ENCODE data around the gene RPS21. TPM values are rescaled to one million over a fixed set of nuclear protein-coding genes. Genes with fewer than 3 reads are reported as not detected.
A peak's percentile ranks its signal among the peaks of the same experiment; 100 is the strongest.

The RPS21 gene
- total and polyA plus RNA-seq, 2 of the 4 experiments (the other 2 are of a cell fraction): 2,710 to 4,298 TPM

DNA sequence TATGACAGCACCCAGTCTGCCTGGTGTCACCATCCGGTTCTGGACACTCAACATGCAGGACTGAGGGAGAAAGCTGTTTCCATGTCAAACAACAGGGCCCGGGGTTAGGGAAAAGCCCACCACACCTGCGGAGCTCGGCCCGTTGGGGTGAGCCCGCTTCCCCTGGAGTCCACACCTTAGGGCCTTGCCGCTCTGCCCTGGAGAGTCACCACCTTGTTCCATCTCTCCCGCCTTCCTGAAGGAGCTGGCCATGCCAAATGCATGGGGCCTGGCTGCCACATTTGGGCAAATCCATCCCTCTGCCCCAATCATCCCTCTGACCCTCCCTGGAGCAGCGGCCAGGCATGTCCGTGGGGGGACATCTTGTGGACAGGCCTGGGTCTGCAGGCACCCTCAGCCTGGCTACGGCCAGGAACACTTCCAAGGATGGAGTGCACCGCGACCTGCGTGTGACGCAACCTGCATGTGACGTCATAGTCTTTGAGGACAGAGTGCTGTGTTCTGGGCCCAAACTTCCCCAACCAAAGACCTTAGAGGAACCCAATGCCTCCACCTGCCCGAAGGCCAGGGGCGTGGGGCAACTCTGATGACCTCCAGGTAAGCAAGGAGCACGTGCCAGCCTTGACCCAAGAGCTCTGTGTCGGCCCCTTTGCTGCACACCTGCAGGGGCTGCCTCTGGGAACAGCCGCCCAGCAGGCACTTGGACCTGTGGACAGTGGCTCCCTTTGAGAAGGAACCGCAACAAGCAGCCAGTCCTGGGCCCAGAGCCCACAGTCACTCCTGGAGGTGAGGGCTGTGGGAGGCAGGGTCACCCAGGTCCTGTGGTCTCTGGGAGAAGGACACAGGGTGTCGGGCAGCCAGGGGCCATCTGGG is 18.4 kb downstream of the RPS21 start:
- POLR2A ChIA-PET (ENCODE audit: unreplicated experiment): no interaction called here
- intact Hi-C loops (cut with micrococcal nuclease): loop anchor here (1.0 kb wide), 1 partner anchor 103 kb away; the partner anchor contains the start of gene ADRM1
- no peak overlapping the region for H3K4me2 ChIP-seq (ENCODE audit: low read depth, low read length)
- TF ChIP-seq MAZ (IDR thresholded peaks at IDR 0.05; ENCODE audit: borderline replicate concordance, low read depth, low read length) (peak; percentile 54; the same call in 1 of the 2 replicates), RFX5 (IDR thresholded peaks at IDR 0.05; ENCODE audit: low read depth, low read length) (no peak), POLR2A (IDR thresholded peaks at IDR 0.05; ENCODE audit: low read depth, low read length) (no peak), SMC3 (IDR thresholded peaks at IDR 0.05; ENCODE audit: low read depth, low read length) (peak; percentile 60), BHLHE40 (IDR thresholded peaks at IDR 0.05; ENCODE audit: low read depth, low read length) (no peak), CHD1 (IDR thresholded peaks at IDR 0.05; ENCODE audit: low read depth, low read length) (no peak), RAD21 (IDR thresholded peaks at IDR 0.05; ENCODE audit: low read length) (peak; percentile 72), MAFK (IDR thresholded peaks at IDR 0.05; ENCODE audit: low read depth, low read length) (no peak), NFE2L2 (IDR thresholded peaks at IDR 0.05; ENCODE audit: low read depth, low read length) (no peak), FOS (IDR thresholded peaks at IDR 0.05; ENCODE audit: low read depth, low read length) (no peak), RCOR1 (IDR thresholded peaks at IDR 0.05; ENCODE audit: insufficient replicate concordance, low read length) (no peak), CEBPB (IDR thresholded peaks at IDR 0.05; ENCODE audit: low read depth, low read length) (peak; percentile 98)
- TF ChIP-seq, protein P1, sequence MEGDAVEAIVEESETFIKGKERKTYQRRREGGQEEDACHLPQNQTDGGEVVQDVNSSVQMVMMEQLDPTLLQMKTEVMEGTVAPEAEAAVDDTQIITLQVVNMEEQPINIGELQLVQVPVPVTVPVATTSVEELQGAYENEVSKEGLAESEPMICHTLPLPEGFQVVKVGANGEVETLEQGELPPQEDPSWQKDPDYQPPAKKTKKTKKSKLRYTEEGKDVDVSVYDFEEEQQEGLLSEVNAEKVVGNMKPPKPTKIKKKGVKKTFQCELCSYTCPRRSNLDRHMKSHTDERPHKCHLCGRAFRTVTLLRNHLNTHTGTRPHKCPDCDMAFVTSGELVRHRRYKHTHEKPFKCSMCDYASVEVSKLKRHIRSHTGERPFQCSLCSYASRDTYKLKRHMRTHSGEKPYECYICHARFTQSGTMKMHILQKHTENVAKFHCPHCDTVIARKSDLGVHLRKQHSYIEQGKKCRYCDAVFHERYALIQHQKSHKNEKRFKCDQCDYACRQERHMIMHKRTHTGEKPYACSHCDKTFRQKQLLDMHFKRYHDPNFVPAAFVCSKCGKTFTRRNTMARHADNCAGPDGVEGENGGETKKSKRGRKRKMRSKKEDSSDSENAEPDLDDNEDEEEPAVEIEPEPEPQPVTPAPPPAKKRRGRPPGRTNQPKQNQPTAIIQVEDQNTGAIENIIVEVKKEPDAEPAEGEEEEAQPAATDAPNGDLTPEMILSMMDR (conservative IDR thresholded peaks at IDR 0.05; ENCODE audit: low read depth, low read length): peak; percentile 70
- TF ChIP-seq, protein P2, sequence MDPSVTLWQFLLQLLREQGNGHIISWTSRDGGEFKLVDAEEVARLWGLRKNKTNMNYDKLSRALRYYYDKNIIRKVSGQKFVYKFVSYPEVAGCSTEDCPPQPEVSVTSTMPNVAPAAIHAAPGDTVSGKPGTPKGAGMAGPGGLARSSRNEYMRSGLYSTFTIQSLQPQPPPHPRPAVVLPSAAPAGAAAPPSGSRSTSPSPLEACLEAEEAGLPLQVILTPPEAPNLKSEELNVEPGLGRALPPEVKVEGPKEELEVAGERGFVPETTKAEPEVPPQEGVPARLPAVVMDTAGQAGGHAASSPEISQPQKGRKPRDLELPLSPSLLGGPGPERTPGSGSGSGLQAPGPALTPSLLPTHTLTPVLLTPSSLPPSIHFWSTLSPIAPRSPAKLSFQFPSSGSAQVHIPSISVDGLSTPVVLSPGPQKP (IDR thresholded peaks at IDR 0.05; ENCODE audit: borderline replicate concordance, low read depth, low read length): no peak

More for the DNA sequence above, 18.4 kb downstream of the RPS21 start:
- H3K18ac ChIP-seq (ENCODE audit: low read depth, low read length): no peak overlapping the region
- no peak overlapping the region for H4K91ac ChIP-seq (ENCODE audit: insufficient read depth, low read depth, low read length)
- H2AFZ ChIP-seq (replicated peaks; ENCODE audit: low read length, poor library complexity): peak overlapping the region; percentile 35
- H4K20me1 ChIP-seq (ENCODE audit: insufficient read depth, low read length): peaks cover 8% of the 10 kb centered on the region; the same call in 1 of the 2 replicates
- in situ Hi-C loops (cut with MboI; ENCODE audit: low sequenced_read_pairs): no loop called here
- H3K9me3 ChIP-seq (ENCODE audit: control insufficient read depth, insufficient read depth, low read length): no peaks in the 10 kb centered on the region
- no peak overlapping the region for H3K4ac ChIP-seq (ENCODE audit: low read depth, low read length)
- H3K27me3 ChIP-seq (ENCODE audit: control insufficient read depth, insufficient read depth, low read length): peaks cover 4% of the 10 kb centered on the region; the same call in 1 of the 2 replicates
- peak overlapping the region; percentile 87 for H2AK9ac ChIP-seq (replicated peaks; ENCODE audit: low read depth, low read length, poor library complexity)
- no peak overlapping the region for H4K8ac ChIP-seq (ENCODE audit: low read depth in 2 of 2, low read length in 2 of 2)
- no peak overlapping the region for H4K5ac ChIP-seq (ENCODE audit: low read depth, low read length)
- peaks cover 6% of the 10 kb centered on the region; the same call in 1 of the 2 replicates for H3K4me1 ChIP-seq (ENCODE audit: control insufficient read depth, insufficient read depth, low read length)
- ATAC-seq (ENCODE audit: low read depth) (peak; percentile 45), DNase-seq (peak; percentile 70)
- no peak overlapping the region for H2BK120ac ChIP-seq (ENCODE audit: low read depth, low read length)
- no peak overlapping the region for H2BK5ac ChIP-seq (ENCODE audit: low read depth, low read length, poor library complexity, severe bottlenecking)
- H3K4me3 ChIP-seq (ENCODE audit: insufficient read depth, low read depth, low read length): no peak overlapping the region
- H2AK5ac ChIP-seq (ENCODE audit: low read depth, low read length): no peak overlapping the region
- dilution Hi-C loops (cut with HindIII; ENCODE audit: low sequenced_read_pairs, unreplicated experiment): no loop called here
- no peaks in the 10 kb centered on the region for H3K9me1 ChIP-seq (ENCODE audit: insufficient read depth, low read length)
- no TSS peak for BruUV-seq (replicated peaks)
- CTCF ChIA-PET: no interaction called here
- peaks cover 10 to 17% of the 10 kb centered on the region in 2 experiments; a peak in 2 of 4 replicates for H3K79me1 ChIP-seq (ENCODE audit: low read depth in 1 of 2, low read length in 2 of 2)
- H3K14ac ChIP-seq (replicated peaks; ENCODE audit: low read depth, low read length): no peak overlapping the region
- peaks cover under 1% of the 10 kb centered on the region; the same call in 1 of the 2 replicates for H3K36me3 ChIP-seq (ENCODE audit: control insufficient read depth, insufficient read depth, low read length)
- no peak overlapping the region for H3K23ac ChIP-seq (ENCODE audit: low read depth, low read length)
- H3K9ac ChIP-seq (ENCODE audit: low read depth, low read length): no peak overlapping the region
- no peak overlapping the region for H2BK20ac ChIP-seq (ENCODE audit: low read depth, low read length)
- 84% methylated on average over 9 of the region's 23 CpGs; no CpG with 5 or more reads in 1 of the 2 experiments for WGBS, 2 experiments (ENCODE audit: extremely low coverage in 2 of 2, insufficient read length in 1 of 2)
- H3K27ac ChIP-seq (ENCODE audit: insufficient read depth, low read length): no peak overlapping the region
- no peak overlapping the region for H2BK15ac ChIP-seq (ENCODE audit: low read depth, low read length)
- no peak overlapping the region for H3K56ac ChIP-seq (ENCODE audit: extremely low read depth, insufficient read depth, low read length)

Data from IMR-90 (cell line).